NCI-H345 (cell line): Measurements from ENCODE around the gene RAET1L.
"Not testable (repeated sequence)": the region's sequence is repeated elsewhere in the genome, so short reads cannot be mapped to it uniquely, and the experiment has no call there.

Source experiments
- DNase-seq: peaks from one replicate; lab custom pipeline; 2025; lab: John Stamatoyannopoulos, UW

The RAET1L gene

GRCh38 chr6:149991472-149991795 lies 33.9 kb downstream of the RAET1L start:
- DNase-seq = not testable (repeated sequence)

GRCh38 chr6:149990661-149991471 lies 34.5 kb downstream of the RAET1L start:
- peak; percentile 51 for DNase-seq

- no peak for DNase-seq
These were observed 35.1 kb downstream of the RAET1L start for GRCh38 chr6:149990212-149990660.

GRCh38 chr6:149988550-149989346 lies 36.6 kb downstream of the RAET1L start:
- DNase-seq = no peak

GRCh38 chr6:149987602-149988107 lies 37.7 kb downstream of the RAET1L start:
- DNase-seq = no peak

GRCh38 chr6:149985481-149985937 lies 39.8 kb downstream of the RAET1L start:
- DNase-seq = no peak

- DNase-seq = no peak
These were observed 40.6 kb downstream of the RAET1L start for GRCh38 chr6:149984773-149985172.

- no peak for DNase-seq
These were observed 42.2 kb downstream of the RAET1L start for GRCh38 chr6:149983145-149983544.

GRCh38 chr6:149979293-149979692 lies 46.0 kb downstream of the RAET1L start:
- DNase-seq = no peak

GRCh38 chr6:149978610-149979009 lies 46.7 kb downstream of the RAET1L start:
- DNase-seq = no peak

- no peak for DNase-seq
These were observed 48.1 kb downstream of the RAET1L start for GRCh38 chr6:149977221-149977620.

GRCh38 chr6:149975400-149975799 lies 49.9 kb downstream of the RAET1L start:
- no peak for DNase-seq

GRCh38 chr6:149974825-149975224 lies 50.5 kb downstream of the RAET1L start:
- no peak for DNase-seq

GRCh38 chr6:149974394-149974793 lies 50.9 kb downstream of the RAET1L start:
- not testable (repeated sequence) for DNase-seq

- no peak for DNase-seq
These were observed 55.7 kb downstream of the RAET1L start for GRCh38 chr6:149969635-149970034.

- not testable (repeated sequence) for DNase-seq
These were observed 56.4 kb downstream of the RAET1L start for GRCh38 chr6:149968909-149969308.
